Stomach (tissue), 4 donors: ENCODE results near the gene IRAK3.

Experiments used
- CTCF ChIP-seq, 7 experiments: fragments of 450-650 bp in 4 of 7; fragments of 200-600 bp in 3 of 7; sonication (generic) in 3 of 7; IDR thresholded peaks; one replicate each; pipeline ENCODE4 v1.5.1; 2016 to 2019; ENCODE audit warnings: antibody characterized with exemption in 7 of 7, control low read depth in 2 of 7, mild to moderate bottlenecking in 1 of 7
- POLR2A ChIP-seq, 4 donors: fragments of 450-650 bp; IDR thresholded peaks; one replicate each; pipeline ENCODE4 v1.6.1; 2016; ENCODE audit warnings: antibody characterized with exemption in 4 of 4, control low read depth in 2 of 4, mild to moderate bottlenecking in 1 of 4, moderate library complexity in 1 of 4

GRCh38 chr12:66152732-66153131, 36.3 kb upstream of the IRAK3 start:
- TF ChIP-seq CTCF (IDR thresholded peaks at IDR 0.05) (no peak), POLR2A (IDR thresholded peaks at IDR 0.05) (no peak)
